OCI-LY7 (cell line): ENCODE measurements around the gene BCL2L15. TPM values are rescaled to one million over a fixed set of nuclear protein-coding genes. Genes with fewer than 3 reads are reported as not detected.
"Not testable (repeated sequence)": the region's sequence is repeated elsewhere in the genome, so short reads cannot be mapped to it uniquely, and the experiment has no call there.

ENCODE experiments used
- BruUV-seq: library from RNA; stranded (reverse); fragments of 400-500 nt; replicated peaks from 2 replicates; lab custom pipeline; 2021; lab: Mats Ljungman, UMichigan
- CTCF ChIA-PET: fragments of 300-600 bp; sonication (Branson Sonifier 250); formaldehyde crosslinking; loops from one replicate; lab custom pipeline; 2022; ENCODE audit warnings: antibody characterized with exemption; ENCODE audit not compliant: unreplicated experiment; lab: Charles Lee
- POLR2A ChIA-PET: fragments of 300-600 bp; sonication (Branson Sonifier 250); formaldehyde crosslinking; loops from one replicate; lab custom pipeline; 2022; ENCODE audit warnings: antibody characterized with exemption; lab: Charles Lee
- DNase-seq: peaks from one replicate; pipeline ENCODE4 v3.0.0-alpha.2; 2015; ENCODE audit warnings: low spot score
- H2AFZ ChIP-seq: fragments of 200-600 bp; sonication (generic), shearing (Covaris generic); 2 replicates; pipeline ENCODE4 v1.6.1; 2014; ENCODE audit warnings: mild to moderate bottlenecking, antibody characterized with exemption, low read length, moderate library complexity
- H3K27ac ChIP-seq: fragments of 200-600 bp; sonication (generic); 2 replicates; pipeline ENCODE4 v1.5.1; 2014; ENCODE audit warnings: mixed run types, low read depth, mild to moderate bottlenecking, moderate library complexity, low read length, inconsistent platforms; ENCODE audit not compliant: poor library complexity, severe bottlenecking
- H3K36me3 ChIP-seq: fragments of 200-600 bp; sonication (generic); 2 replicates; pipeline ENCODE4 v1.6.1; 2014; ENCODE audit warnings: mild to moderate bottlenecking, antibody characterized with exemption, low read length, moderate library complexity, mixed read lengths; ENCODE audit not compliant: insufficient read depth
- H3K4me1 ChIP-seq: fragments of 200-600 bp; sonication (generic); 2 replicates; pipeline ENCODE4 v1.5.1; 2014; ENCODE audit warnings: mild to moderate bottlenecking, low read length; ENCODE audit not compliant: insufficient read depth, poor library complexity, severe bottlenecking
- H3K4me2 ChIP-seq: fragments of 200-600 bp; sonication (generic); 2 replicates; pipeline ENCODE4 v1.6.1; 2014; ENCODE audit warnings: mild to moderate bottlenecking, low read length
- H3K4me3 ChIP-seq: fragments of 200-600 bp; sonication (generic); 2 replicates; pipeline ENCODE4 v1.5.1; 2014; ENCODE audit warnings: mild to moderate bottlenecking, low read depth, low read length; ENCODE audit not compliant: poor library complexity, severe bottlenecking
- H3K79me2 ChIP-seq: fragments of 200-600 bp; sonication (generic); 2 replicates; pipeline ENCODE4 v1.6.1; 2016; ENCODE audit warnings: low read depth, mild to moderate bottlenecking, low read length, moderate library complexity, mixed read lengths; ENCODE audit not compliant: insufficient read depth
- H3K9me2 ChIP-seq: fragments of 200-600 bp; sonication (generic); 2 replicates; pipeline ENCODE4 v1.6.1; 2016; ENCODE audit warnings: mild to moderate bottlenecking, low read length, mixed read lengths; ENCODE audit not compliant: insufficient read depth
- H3K9me3 ChIP-seq: fragments of 200-600 bp; sonication (generic); 2 replicates; pipeline ENCODE4 v1.6.1; 2014; ENCODE audit warnings: mild to moderate bottlenecking, mixed run types, low read length, mixed read lengths
- H4K20me1 ChIP-seq: fragments of 200-600 bp; sonication (generic); 2 replicates; pipeline ENCODE4 v1.6.1; 2014; ENCODE audit warnings: mild to moderate bottlenecking, antibody characterized with exemption, low read length, moderate library complexity, mixed read lengths; ENCODE audit not compliant: insufficient read depth
- EZH2phosphoT487 ChIP-seq: fragments of 200-600 bp; sonication (generic); IDR thresholded peaks from 2 replicates; pipeline ENCODE4 v1.6.1; 2018; ENCODE audit warnings: low read depth, borderline replicate concordance, mild to moderate bottlenecking, mixed run types, antibody characterized with exemption, low read length, moderate library complexity, mixed read lengths
- intact Hi-C: fragments of 100-400 bp; cut with micrococcal nuclease; formaldehyde crosslinking; loops from one replicate; pipeline ENCODE4 v1.10.0; 2022; ENCODE audit not compliant: unreplicated experiment
- total RNA-seq, 2 experiments: library from RNA; depleted of rRNA in 1 of 2; stranded (reverse); fragments of >200 nt in 1 of 2; shearing (Covaris generic) in 1 of 2; gene quantifications; 2 replicates each; pipeline ENCODE4 v1.2.3, GENCODE V29; 2014 to 2022
- TF ChIP-seq, protein P1 (sequence below): fragments of 200-600 bp; sonication (generic); conservative IDR thresholded peaks from 2 replicates; pipeline ENCODE4 v1.5.1; 2014; ENCODE audit warnings: mild to moderate bottlenecking, antibody characterized with exemption, low read length, moderate library complexity, mixed read lengths

BCL2L15 gene
- total RNA-seq, 2 experiments from 2014 or later = 0.82 to 1.1 TPM

GRCh38 chr1:113855630-113856400 lies 31.6 kb downstream of the BCL2L15 start:
- Histone ChIP-seq H2AFZ (no peak overlapping the region), H3K79me2 (peaks cover 29% of the 10 kb centered on the region; the same call in 1 of the 2 replicates), H3K4me2 (no peak overlapping the region), H3K9me2 (no peaks in the 10 kb centered on the region), H3K27ac (no peak overlapping the region), H3K36me3 (peaks cover 69% of the 10 kb centered on the region), H3K4me1 (peaks cover 45% of the 10 kb centered on the region), H3K4me3 (no peak overlapping the region), H4K20me1 (no peaks in the 10 kb centered on the region), H3K9me3 (no peaks in the 10 kb centered on the region)
- no peak for DNase-seq
- TF ChIP-seq, protein P1, sequence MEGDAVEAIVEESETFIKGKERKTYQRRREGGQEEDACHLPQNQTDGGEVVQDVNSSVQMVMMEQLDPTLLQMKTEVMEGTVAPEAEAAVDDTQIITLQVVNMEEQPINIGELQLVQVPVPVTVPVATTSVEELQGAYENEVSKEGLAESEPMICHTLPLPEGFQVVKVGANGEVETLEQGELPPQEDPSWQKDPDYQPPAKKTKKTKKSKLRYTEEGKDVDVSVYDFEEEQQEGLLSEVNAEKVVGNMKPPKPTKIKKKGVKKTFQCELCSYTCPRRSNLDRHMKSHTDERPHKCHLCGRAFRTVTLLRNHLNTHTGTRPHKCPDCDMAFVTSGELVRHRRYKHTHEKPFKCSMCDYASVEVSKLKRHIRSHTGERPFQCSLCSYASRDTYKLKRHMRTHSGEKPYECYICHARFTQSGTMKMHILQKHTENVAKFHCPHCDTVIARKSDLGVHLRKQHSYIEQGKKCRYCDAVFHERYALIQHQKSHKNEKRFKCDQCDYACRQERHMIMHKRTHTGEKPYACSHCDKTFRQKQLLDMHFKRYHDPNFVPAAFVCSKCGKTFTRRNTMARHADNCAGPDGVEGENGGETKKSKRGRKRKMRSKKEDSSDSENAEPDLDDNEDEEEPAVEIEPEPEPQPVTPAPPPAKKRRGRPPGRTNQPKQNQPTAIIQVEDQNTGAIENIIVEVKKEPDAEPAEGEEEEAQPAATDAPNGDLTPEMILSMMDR = no peak
- TF ChIP-seq EZH2phosphoT487 = no peak
- POLR2A ChIA-PET = interaction anchor here (1.2 to 1.7 kb wide), 3 partner anchors 14 to 91 kb away, joined by 3 to 7 read pairs (median 4); no protein-coding TSS in a partner anchor
- CTCF ChIA-PET = no interaction called here
- intact Hi-C loops = no loop called here
- TSS peak; percentile 36 for BruUV-seq

GRCh38 chr1:113854234-113854633 lies 33.1 kb downstream of the BCL2L15 start:
- Histone ChIP-seq H3K79me2 (peaks cover 20% of the 10 kb centered on the region; the same call in 1 of the 2 replicates), H3K27ac (no peak overlapping the region), H3K36me3 (peaks cover 83% of the 10 kb centered on the region), H2AFZ (no peak overlapping the region), H3K4me1 (peaks cover 29% of the 10 kb centered on the region), H3K4me3 (no peak overlapping the region), H4K20me1 (no peaks in the 10 kb centered on the region), H3K9me2 (no peaks in the 10 kb centered on the region), H3K4me2 (no peak overlapping the region), H3K9me3 (no peaks in the 10 kb centered on the region)
- DNase-seq = no peak
- intact Hi-C loops = no loop called here
- BruUV-seq = no TSS peak
- CTCF ChIA-PET = no interaction called here
- POLR2A ChIA-PET = no interaction called here
- no peak for TF ChIP-seq EZH2phosphoT487
- TF ChIP-seq, protein P1 = no peak

GRCh38 chr1:113852694-113853093 lies 34.7 kb downstream of the BCL2L15 start:
- Histone ChIP-seq H3K4me1 (peaks cover 14% of the 10 kb centered on the region), H3K79me2 (peaks cover 13% of the 10 kb centered on the region; the same call in 1 of the 2 replicates), H3K36me3 (peaks cover 91% of the 10 kb centered on the region)
- H3K9me3 ChIP-seq, intact Hi-C loops, BruUV-seq, CTCF ChIA-PET, H3K27ac ChIP-seq, H2AFZ ChIP-seq, H3K4me3 ChIP-seq, H4K20me1 ChIP-seq, H3K4me2 ChIP-seq, POLR2A ChIA-PET, H3K9me2 ChIP-seq, DNase-seq: not testable (repeated sequence)
